CD4-positive, alpha-beta T cell treated with Interleukin-4 for 1 hour (primary cell): ENCODE data around the gene NOTCH1.
A peak's percentile ranks its signal among the peaks of the same experiment; 100 is the strongest.

Experiments
- DNase-seq, 2 donors: peaks; one replicate each; pipeline ENCODE4 v3.0.0-alpha.2; 2020 to 2022

NOTCH1 gene

DNA sequence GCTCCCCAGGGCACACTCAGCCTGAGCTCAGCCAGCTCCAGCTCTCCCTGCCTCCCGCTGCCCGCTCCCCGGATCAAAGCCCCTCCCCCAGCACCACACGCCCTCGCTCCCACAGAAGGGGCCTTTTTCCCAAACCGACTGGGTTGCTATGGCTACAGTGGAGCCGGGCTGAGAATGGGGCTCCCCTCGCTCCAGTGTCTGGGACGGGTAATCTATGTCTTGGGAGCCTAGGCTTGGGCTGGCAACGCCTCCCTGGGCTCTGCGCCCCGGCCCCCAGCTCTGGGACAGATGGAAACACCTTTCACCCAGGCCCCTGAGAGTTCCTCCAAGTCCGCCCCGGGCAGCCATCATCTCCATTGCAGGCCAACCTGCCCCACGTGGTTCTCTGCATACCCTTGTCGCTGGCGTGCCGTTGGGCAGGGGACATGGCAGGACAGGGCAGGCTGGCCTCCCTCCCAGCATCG is 29.6 kb downstream of the NOTCH1 start:
- DNase-seq: no peak

DNA sequence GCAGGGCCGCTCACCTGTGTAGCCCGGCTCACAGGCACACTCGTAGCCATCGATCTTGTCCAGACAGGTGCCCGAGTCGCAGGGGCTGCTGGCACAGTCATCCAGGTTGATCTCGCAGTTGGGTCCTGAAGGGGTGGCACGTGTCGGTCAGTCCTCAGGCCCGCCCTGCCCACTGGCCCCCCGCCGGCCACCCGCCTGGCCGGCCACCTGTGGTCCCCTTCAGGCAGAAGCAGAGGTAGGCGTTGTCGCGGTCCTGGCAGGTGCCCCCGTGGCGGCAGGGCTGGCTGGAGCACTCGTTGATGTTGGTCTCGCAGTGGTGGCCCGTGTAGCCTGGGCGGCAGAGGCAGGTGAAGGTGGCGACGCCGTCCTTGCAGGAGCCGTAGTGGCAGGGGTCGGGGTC is 30.6 kb downstream of the NOTCH1 start:
- no peak for DNase-seq

DNA sequence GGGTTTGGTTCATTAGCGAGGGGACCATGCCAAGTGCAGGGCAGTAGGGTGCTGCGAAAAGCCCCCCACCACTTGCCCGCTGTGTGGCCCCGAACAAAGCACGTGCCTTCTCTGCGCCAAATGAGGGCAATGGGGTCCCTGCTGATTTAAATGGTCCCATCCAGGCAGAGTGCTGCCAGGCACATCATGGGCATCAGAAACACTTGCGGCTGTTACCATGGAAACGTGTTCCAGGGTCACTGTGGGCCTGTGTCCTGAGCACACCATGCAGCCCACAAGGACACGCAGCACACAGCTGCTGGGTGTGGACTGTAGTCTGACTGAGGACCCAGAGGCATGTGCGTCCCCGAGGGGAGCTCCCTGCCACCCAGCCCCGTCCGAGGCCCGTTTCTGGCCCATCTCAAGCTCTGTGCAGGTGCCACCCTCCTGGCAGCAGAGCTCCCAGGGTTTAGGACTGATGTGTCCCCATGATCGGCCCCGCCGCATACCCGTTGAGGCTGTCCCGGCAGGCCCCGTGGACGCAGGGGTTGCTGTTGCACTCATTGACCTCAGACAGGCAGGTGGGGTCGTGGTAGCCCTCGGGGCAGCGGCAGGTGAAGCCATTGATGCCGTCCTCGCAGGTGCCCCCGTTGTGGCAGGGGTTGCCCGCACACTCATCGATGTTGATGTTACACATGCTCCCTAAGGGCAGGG is 31.7 kb downstream of the NOTCH1 start:
- no peak for DNase-seq

DNA sequence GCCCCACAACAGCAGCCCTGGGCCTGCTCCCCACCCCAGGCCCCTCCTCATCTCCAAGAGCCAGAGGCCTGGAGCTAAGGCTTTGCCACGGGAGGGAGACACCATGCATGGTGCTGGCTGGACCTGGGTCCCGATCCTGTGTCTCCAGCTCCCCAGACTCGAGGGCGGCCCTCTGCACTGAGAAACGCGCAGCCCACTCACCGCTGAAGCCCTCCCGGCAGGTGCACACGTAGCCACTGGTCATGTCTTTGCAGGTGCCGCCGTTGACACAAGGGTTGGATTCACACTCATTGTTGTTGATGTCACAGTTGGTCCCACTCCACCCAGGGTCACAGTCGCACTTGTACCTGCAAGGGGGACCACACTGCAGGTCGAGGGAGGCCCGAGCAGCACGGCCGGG is 32.7 kb downstream of the NOTCH1 start:
- no peak for DNase-seq

DNA sequence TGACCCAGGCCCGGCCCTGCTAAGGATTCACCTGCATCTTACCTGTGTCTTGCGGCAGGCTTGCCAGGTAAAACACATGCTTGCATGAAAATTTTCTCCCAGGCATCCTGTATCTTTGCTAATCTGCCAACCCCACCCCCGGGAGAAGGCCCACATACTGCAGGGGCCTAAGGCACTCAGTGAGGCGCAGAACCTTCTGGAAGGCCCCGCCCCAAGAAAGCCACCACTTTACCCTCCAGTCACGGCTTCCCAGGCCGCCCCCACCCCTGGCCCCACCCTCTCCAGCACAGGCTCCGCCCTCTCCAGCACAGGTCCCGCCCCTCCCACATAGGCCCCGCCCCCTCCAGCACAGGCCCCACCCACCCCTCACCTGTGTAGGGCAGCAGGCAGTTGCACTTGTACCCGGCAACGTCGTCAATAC is 33.2 kb downstream of the NOTCH1 start:
- DNase-seq: peak; percentile 20 to 36

DNA sequence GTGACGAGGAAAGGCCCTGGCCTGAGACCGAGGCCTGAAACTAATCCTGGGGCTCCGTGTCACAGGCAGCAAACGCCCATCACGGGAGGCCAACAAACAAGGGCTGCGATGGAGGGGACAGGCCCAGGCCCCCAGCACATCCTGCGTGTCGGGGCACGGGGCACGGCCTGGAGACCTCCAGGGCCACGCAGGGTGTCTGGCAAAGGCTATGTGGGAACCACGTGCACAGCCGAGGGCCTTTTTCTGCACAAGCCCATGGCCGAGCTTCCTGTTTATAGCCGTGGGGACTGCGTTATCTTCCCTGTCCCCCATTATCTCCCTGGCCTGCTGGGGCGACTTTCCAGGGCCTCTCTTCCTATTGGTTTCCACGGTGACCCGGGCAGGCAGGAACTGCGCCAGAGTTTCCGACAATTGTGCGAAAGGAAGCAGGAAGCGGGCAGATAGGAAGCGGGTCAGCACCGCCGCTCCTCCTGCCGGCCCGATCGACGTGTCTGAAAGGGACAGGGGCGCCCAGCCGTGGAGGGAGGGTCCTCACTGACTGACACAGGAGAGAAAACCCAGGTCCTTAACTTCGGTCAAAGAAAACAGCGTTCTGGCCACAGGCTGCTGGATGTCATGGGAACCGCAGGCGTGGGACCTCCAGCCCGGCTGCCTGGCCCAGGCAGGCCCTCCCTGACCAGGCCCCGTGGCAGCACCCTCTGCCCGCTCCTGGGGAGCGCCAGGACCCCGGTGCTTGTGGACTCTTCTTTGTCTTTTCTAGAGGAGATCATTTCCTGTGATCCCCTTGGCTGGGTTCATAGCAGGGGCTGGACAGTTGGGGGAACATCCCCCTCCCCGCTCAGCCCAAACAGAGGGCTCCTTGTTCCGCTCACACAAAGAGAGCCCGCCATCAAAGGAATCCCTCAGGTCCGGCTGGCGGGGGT is 33.9 kb downstream of the NOTCH1 start:
- DNase-seq: no peak

DNA sequence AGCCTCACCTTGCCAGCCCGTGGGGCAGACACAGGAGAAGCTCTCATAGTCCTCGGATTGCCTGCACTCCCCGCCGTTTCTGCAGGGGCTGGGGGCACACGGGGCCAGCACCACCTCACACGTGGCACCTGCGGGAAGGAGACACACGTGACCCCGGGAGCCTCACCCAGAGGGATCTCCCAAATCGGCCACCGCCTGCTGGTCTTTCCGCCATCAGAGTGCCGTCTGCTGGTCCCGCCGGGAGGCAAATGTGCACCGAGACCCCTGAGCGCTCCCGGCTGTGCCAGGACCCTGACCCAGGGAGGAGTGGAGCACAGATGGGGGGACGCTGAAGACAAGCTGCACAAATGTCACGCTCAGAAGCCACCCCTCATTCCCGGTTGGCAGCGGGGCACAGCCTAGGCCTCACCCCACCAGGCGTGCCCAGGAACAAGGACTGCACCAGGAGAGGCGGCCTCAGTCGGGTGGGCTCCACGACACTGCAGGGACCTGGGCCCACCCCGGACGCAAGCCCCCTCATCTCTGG is 34.6 kb downstream of the NOTCH1 start:
- DNase-seq: no peak

DNA sequence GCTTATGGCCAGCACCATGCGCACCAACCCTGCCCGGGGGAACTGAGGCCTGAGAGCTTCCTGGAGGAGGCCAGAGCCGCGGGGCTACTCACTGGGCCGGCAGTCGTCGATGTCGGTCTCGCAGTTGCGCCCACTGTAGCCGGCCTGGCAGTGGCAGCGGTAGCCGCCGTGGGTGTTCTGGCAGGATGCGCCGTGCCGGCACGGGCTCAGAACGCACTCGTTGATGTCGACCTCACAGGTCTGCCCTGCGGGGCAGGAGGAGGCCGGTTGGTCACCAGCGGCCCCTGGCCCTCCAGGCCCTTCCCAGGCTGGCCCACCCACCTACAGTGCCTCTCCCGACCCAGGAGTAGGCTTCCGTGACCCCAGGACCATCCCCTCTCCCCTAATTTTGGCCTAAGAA is 35.3 kb downstream of the NOTCH1 start:
- DNase-seq: no peak

DNA sequence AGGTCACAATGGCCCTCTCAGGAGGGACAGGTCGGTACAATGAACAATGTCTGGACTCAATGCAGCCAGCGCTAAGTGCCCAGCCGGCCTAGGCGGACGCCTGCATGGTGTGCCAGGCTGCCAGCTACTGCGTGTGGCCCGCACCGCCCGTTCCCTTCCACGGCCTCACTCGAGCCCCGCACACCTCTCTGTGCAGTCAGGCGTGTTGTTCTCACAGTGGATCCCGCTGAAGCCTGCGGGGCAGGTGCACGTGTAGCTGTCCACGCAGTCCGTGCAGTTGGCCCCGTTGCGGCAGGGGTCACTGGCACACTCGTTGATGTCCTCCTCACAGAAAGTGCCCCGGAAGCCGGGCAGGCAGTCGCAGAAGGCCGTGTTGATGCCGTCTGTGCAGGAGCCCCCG is 36.3 kb downstream of the NOTCH1 start:
- DNase-seq: no peak

DNA sequence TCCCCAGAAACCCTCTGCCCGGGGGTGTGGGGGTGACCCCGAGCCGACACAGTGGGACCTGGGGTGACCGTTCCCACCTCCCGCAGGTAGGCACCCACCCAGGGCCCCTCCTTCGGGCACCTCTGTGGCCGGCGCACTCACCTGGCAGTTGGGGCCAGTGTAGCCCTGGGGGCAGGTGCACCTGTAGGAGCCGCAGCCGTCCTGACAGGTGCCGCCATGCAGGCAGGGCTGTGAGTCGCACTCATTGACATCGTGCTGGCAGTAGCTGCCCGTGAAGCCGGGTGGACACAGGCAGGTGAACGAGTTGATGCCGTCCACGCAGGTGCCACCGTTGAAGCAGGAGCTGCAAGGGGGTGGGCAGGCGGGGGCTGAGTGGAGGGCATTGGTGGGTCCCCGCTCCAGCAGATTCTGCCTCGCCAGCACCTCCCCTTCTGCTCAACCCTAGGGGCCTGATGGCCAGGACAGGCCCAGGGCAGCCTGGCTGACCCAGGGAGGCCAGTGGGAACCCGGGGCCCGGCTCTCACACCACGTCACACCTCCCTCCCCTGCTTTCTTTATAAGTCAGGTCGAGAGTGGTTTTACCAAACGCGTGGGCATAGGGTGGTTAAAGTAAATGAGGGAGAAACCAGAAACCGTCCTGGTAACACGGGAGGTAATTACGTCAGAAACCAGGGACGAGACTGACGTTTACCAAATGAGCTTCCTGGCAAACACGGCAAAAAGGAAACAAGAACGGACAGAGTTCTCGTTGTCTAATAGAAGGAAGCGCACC is 36.9 kb downstream of the NOTCH1 start:
- DNase-seq: no peak

DNA sequence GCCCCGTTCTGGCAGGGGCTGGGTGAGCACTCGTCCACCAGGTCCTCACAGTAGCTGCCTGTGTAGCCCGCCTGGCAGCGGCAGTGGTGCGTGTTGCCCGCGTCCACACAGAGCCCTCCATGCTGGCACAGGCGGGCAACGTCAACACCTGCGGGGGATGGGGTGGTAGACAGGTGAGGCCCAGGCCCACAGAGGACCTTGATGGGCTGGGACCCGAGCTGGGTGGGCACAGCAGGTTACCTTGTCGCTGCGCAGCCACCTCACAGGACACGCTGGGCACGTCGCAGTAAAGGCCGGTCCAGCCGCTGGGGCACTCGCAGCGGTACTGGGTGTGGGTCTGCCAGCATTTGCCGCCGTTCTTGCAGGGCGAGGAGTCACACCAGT is 37.9 kb downstream of the NOTCH1 start:
- DNase-seq: no peak

DNA sequence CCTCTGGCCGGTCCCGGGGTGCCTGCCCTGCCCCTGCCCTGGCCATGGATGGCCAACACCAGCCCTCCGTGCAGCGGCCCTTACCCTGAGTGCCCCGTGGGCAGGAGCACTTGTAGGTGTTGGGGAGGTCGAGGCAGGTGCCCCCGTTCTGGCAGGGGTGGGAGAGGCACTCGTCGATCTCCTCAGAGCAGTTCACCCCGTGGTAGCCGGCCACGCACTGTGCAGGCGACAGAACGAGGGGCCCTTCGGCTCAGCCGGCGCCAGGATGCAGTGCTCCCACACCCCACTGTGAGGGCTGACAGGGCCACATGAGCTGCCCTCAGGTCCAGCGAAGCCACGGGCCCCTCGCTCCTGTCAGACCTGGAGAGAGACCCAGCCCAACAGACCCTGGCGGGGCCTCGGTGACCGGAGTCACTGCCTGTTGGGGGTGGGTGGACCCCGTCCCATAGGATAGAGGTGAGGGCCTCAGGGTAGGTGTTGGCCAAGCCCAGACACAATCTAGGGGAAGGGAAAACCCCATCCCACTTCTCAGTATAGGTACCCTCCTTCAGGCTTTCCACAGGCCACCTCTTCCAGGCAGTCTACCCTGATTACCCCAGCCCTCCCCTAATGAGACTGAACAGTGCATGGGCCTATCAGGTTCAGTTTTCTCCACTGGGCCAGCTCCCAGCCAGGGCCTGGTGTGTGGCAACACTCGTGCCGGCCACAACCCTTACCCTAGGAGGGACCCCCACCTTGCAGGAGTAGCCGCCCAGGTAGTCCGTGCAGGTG is 38.4 kb downstream of the NOTCH1 start:
- DNase-seq: no peak

DNA sequence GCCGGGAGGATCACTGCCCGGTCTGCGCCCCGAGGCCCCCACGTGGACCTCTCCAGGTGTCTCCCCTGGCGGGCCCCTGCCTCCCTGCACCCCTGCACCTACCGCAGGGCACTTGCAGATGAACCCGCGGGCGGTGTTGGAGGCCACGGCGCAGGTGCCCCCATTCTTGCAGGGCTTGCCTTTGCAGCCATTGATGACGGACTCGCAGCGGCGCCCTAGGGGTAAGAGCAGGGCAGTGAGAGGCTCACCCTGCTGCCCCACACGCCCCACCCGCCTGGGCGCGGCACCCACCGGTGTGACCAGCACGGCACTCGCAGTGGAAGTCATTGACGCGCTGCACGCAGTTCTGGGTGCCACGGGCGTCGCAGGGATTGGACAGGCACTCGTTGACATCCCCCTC is 39.4 kb downstream of the NOTCH1 start:
- DNase-seq: no peak

DNA sequence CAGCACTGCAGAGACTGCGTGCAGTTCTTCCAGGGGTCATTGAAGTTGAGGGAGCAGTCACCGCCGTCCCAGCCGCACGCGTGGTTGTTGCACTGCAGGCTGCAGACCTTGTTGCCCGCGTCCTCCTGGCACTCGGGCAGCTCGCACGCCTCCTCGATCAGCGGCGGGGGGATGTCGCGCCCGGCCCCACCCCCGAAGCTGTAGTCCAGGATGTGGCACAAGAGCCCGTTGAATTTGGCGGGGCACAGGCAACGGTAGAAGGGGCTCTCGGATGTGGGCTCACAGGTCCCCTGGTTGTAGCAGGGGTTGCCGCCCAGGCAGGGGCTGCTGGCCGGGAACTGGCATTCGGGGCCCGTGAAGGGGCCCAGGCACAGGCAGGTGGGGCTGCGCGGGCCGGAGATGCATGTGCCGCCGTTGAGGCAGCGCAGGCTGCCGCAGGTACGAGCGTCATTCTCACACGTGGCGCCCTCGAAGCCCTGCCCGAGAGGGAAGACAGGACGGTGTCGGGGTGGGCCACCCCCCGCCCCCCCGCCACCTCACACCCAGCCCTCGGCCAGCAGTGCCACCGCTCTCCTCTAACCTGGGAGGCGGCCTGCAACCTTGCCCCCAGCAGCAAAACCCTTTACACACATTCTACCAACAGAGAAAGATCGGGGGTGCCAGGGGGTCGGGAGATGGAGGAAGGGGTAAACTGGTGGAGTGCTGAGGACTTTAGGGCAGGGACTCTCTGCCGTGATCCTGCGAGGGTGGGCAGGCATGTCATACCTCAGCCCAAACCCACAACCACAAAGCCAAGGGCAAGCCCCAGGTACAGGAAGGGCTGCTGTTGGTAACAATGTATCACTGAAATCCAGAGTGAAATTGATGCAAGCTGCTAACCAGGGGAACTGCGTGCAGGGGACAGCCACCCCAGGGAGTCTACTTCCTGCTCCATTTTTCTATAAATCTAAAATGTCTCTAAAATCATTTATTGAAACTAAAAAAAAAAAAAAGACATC is 40.1 kb downstream of the NOTCH1 start:
- DNase-seq: no peak

DNA sequence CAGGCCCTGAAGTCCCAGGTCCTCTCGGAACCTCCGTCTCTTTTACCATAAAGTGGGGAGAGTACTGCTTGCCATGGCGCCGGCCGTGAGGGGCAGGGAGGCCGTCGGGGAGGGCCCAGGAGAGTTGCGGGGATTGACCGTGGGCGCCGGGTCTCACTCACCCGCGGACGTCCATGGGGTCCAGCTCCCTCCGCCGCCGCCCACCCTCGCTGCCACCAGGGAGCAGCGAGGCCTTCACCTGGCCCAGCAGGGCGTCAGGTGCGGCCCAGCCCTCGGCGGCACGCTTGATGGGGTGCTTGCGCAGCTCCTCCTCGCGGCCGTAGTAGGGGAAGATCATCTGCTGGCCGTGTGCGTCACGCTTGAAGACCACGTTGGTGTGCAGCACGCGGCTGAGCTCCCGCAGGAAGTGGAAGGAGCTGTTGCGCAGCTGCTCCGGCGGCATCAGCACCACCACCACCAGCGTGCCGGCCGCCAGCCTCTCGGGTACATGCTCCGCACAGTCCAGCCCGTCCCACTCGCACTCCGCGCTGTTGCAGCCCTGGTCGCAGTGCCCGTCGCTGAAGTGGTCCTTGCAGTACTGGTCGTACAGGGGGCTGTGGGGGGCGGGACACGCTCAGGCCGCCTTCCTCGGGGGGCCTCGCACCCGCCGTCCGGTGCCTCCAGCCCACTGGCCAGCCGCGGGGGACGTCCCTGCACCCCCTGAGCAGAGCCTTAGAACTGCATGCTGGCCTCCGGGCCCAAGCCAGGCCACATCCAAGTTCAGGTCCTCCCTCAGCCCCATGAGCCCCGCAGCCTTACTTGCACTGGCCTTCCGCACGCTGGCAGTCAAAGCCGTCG is 41.1 kb downstream of the NOTCH1 start:
- no peak for DNase-seq

DNA sequence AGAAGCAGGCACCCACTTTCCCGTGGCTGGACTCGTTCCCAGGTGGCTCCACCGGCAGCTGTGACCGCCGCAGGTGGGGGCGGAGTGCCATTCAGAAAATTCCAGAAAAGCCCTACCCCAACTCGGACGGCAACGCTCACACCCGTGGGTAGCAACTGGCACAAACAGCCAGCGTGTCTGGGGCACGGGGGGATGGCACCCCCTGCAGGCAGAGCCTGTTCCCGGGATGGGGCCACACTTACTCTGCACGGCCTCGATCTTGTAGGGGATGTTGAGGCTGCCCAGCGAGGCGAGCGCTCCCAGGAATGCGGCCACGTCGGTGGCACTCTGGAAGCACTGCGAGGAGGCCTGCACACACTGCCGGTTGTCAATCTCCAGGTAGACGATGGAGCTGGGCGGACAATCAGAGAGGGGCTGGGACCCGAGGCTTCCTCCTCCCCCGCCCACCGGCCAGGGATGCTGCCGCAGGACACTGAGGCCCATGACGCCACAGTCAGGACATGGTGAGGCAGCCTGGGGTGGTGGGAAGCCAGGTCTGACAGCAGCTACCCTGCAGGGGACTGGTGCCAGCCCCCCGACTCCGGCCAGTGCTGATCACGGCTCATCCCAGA is 42.8 kb downstream of the NOTCH1 start:
- no peak for DNase-seq

DNA sequence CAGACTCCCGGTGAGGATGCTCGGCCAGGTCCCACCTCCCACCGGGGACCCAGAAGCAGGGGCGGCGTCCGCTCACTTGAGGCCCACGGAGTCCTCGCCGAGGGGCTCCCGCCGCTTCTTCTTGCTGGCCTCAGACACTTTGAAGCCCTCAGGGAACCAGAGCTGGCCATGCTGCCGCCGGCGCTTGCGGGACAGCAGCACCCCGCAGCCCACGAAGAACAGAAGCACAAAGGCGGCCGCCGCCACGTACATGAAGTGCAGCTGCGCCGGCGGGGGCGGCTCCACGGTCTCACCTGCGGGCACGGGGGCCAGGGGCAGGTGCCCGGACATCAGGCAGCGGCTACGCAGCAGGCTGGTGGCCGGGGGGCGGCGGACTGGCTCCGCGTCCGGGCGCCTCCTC is 43.7 kb downstream of the NOTCH1 start:
- DNase-seq: no peak

DNA sequence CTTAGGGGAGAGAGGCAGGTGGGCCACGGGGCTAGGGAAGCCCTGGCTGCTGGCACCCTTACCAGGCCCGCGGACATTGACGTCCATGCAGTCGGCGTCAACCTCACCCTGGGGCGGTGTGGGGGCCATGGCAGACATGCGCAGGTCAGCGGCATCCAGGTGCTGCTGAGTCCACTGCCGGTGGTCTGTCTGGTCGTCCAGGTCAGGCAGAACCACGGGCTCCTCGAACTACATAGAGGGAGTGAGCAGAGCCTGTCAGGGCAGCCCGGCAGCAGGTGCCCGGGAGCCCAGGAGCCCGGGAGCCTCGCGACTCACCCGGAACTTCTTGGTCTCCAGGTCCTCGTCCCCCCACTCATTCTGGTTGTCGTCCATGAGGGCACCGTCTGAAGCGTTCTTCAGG is 44.2 kb downstream of the NOTCH1 start:
- DNase-seq: no peak
